COLO668 (cell line): ENCODE results near the gene ARMC5.
"Not testable (repeated sequence)": the region's sequence is repeated elsewhere in the genome, so short reads cannot be mapped to it uniquely, and the experiment has no call there.

Experiments
- DNase-seq: peaks from one replicate; lab custom pipeline; 2025; ENCODE audit not compliant: unreplicated experiment; lab: John Stamatoyannopoulos, UW

ARMC5 gene

DNA sequence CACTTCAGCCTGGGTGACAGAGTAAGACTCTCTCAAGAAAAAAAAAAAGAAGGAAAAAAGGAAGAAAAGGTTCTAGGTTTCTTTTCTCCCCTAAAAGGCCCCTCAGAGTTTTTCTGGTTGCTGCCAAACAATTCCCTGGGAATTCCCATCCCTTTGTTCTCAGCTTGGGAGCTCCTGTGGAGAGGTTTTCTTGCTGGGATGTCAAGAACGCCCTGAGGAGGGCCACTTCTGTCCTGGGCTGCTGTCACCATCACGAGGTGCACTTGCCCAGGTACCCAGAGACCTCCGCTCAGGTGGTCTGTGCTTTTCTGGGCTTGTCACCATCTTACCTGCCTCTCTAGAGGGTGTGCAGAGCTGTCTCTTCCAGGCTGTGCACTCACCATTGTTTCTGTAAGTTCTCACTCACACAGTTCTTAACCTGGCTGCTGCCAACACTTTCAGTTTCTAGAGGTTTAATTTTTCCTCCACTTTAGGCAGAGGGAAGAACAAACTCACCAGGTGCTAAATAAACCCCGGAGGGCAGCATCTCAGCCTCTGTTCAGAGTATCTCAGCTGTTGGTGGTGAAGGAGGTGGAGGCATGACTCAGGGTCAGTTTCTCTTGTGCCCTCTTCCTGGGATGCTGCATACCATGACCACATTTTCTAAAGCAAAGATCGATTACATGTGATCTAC lies 28.8 kb upstream of the ARMC5 start:
- no peak for DNase-seq

DNA sequence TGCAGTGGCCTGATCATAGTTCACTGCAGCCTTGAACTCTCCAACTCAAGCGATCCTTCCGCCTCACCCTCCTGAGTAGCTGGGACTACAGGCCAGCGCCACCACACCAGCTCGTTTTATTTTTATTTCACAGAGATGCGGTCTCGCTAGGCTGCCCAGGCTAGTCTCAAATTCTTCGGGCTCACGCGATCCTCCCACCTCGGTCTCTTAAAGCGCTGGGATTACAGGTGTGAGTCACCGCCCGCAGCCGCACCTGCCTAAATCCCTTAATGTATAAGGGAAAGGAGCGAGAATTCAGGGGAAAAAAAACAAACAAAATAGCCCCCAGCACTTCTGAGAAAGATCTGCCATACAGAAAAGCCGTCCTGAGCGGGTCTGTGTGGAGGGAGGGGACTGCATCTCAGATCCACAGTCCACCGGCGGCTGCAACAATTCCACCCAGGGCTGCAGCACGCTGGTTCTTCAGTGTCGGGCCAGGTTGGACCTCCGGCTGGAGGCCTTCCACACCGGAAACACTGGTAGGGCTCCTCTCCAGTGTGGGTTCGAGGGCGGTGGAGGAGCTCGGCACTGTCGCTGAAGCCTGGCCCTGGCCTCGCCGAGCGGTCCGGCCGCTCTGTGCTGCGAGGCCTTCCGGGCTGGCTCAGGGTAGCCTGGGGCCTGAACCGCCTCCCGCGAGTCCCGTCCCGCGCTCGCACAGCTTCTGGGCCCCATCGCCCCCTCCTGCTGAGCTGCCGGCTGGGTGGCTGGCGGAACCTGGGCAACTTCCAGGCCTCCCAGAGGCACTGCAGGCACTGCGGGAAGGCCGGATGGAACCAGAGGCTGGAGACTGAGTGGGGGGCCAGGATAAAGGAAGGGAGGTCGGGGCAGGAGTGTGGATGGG lies 23.7 kb upstream of the ARMC5 start:
- peak; percentile 25 for DNase-seq

DNA sequence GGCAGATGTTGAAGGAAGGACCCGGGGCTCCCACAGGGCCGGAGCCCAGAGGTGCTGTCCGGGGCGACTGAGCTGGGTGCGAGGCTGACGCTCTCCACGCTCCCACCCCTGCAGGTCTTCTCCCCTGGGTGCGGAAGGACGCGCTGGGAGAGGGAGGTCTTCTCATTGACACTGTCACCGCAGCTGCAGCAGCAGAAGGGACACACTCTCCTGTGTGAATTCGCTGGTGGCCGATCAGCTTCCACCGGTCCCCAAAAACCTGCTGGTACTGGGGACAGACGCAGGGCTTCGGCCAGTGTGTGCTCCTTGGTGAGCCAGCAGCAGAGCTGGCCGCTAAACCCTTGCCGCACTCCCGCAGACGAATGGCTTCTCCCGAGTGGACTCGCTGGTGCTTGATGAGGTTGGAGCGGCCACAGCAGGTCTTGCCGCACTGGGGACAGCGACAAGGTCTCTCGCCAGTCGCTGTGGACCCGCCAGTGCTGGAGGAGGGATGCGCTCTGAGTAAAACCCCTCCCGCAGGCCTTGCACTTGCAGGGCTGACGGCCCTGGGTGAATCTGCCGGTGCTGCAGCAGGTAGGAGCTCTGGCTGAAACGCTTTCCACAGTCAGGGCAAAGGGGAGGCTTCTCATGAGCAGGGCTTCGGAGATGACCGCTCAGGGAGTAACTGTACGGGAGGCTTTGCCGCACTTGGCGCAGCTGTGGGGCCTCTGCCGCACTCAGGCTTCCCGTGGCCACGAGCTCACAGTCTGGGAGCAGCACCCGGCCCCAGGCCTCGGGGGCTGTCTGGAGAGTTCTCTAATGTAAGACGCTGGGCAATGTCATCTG lies 22.9 kb upstream of the ARMC5 start:
- DNase-seq = no peak

DNA sequence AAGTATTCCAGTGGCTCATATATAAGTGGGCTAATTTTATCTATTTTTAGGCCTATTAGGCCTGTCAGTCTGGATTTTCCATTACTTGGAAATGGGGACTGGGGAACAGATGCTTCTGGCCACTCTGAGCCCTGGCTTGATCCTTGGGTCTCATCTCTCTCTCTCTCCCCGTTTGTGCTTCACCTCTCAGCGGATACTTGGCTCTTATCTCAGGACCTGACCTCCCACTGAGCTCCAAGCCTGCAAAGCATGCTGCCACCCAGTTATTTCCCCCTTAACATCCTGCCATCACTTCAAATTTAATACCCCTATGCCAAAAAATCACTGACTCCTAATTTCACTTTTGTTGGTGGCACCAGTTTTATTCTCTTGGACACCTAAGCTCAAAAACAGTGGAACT lies 20.9 kb upstream of the ARMC5 start:
- DNase-seq = no peak

- DNase-seq = not testable (repeated sequence)
Measured at GRCh38 chr16:31439023-31439422, 20.3 kb upstream of the ARMC5 start.

GRCh38 chr16:31439519-31439918 lies 19.8 kb upstream of the ARMC5 start:
- DNase-seq = no peak

DNA sequence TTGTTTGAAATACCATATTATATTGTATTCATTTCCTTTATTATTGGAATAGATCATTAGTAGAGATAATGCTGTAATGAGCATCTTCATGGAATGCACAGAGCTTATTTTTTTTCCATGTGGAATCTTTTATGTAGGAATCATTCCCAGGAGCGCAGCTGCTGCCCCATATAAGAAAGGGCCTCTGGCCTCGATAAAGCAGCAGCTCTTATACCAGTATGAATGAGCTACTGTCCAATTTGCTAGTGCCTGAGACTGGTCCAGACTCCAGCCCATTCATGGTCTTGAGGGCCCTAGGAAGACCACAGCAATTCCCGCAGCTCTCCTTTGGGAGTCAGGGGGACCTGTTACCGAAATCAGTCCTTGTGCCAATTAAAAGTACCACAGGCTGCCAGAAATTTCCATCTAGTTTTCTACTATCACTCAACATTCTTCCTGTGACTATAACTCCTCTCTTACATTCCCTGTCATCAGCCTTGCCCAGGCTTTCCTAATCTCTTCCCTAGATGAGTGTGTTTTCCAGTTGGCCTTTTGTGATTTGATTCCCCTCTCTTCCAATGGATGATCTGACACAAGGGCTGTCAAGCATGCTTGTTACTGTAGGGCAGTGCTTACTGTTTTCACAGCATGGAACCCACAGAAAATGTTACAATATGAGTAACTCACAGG lies 18.7 kb upstream of the ARMC5 start:
- no peak for DNase-seq

- DNase-seq = no peak
Measured at GRCh38 chr16:31441956-31442355, 17.3 kb upstream of the ARMC5 start.

GRCh38 chr16:31445931-31446330 lies 13.4 kb upstream of the ARMC5 start:
- DNase-seq = not testable (repeated sequence)

DNA sequence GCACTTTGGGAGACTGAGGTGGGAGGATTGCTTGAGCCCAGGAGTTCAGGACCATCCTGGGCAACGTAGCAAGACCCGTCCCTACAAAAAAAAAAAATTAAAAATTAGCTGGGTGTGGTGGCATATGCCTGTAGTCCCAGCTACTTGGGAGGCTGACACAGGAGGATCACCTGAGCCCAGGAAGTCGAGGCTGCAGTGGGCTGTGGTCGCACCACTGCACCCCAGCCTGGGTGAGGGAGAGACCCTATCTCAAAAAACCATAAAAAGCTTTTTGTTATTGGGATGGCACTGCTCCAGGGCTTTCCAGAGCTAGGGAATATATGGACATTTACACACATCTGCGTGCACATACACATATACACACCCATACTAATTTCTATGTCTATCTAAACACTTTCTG lies 8.1 kb upstream of the ARMC5 start:
- no peak for DNase-seq

DNA sequence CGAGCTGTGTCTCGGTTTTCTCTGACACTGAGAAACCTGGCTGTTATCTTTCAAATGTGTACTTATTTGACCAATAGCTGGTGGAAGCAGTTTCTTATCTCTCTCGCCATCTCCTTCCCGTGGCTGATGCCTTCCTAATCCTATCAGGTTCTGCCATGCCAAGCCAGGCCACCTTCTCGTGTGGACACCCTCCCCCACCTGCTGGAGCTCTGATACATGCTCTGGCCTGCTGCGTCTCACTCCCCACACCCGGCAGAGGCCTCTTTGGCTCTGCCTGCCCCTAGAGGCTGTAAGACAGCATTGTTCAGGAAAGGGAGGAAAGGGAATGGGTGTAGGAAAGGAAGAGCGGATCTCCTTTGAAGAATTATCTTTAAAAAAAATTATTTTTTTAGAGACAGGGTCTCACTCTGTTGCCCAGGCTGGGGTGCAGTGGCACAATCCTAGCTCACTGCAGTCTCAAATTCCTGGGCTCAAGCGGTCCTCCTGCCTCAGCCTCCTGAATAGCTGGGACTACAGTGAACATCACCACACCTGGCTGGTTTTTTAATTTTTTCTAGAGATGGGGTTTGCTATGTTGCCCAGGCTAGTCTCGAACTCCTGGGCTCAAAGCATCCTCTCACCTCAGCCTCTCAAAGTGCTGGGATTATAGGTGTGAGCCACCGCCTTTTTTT lies 7.5 kb upstream of the ARMC5 start:
- peak; percentile 32 for DNase-seq

DNA sequence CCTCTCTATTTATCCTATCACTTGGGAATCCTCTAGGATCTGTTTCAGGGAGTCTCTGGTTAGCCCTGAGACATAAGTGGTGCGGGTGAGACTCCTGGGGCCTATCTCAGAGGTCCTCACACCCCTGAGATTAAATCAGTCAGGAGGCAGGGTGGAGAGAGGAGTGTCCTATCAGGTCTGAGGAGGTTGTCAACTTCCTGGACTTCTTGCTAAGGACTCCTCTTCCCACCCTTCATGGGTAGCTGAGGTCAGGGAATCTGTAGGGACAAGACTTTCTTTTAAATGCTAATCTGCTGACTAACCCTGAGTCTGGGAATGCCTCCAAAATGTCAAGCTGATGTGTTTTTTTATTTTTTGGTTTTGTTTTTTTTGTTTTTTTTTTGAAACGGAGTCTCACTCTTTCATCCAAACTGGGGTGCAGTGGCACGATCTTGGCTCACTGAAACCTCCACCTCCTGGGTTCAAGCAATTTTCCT lies 6.6 kb upstream of the ARMC5 start:
- DNase-seq = no peak

GRCh38 chr16:31453255-31454204 lies 5.8 kb upstream of the ARMC5 start:
- no peak for DNase-seq

- DNase-seq = peak; percentile 5
Measured at GRCh38 chr16:31455601-31456314, 3.5 kb upstream of the ARMC5 start.

GRCh38 chr16:31456988-31457360 lies 2.3 kb upstream of the ARMC5 start:
- no peak for DNase-seq

DNA sequence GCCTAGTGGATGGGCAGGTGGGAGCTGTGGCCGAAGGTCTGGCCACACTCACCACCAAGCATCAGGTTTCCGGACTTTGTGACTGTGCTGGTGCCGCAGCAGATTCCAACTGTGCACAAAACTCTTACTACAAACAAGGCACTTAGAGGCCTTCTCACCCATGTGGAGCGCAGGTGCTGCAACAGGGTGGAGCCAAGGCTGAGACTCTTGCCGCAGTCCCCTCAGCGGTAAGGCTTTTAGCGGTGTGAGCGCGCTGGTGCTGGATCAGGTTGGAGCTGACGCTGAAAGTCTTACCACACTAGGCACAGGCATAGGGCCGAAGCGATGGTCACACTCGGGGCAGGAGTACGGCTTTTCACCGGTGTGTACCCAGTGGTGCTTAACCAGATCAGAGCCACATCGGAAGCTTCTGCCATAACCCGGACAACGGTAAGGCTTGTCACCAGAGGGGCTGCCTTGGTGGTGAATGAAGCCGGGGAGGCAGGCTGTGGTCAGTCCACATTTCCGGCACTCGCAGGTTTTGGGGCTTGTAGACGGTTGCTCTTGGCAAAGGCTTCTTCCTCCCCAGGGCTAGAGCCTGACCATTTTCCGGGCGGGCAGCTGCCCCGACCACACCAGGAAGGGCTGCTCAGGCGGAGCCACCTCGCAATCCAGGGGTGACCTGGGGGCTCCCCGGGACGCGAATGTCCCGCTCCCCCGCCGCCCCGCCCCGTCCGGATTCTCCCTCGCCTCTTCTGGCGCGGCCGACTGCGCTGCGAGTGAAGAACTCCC lies 1.0 kb upstream of the ARMC5 start:
- peak; percentile 85 for DNase-seq

DNA sequence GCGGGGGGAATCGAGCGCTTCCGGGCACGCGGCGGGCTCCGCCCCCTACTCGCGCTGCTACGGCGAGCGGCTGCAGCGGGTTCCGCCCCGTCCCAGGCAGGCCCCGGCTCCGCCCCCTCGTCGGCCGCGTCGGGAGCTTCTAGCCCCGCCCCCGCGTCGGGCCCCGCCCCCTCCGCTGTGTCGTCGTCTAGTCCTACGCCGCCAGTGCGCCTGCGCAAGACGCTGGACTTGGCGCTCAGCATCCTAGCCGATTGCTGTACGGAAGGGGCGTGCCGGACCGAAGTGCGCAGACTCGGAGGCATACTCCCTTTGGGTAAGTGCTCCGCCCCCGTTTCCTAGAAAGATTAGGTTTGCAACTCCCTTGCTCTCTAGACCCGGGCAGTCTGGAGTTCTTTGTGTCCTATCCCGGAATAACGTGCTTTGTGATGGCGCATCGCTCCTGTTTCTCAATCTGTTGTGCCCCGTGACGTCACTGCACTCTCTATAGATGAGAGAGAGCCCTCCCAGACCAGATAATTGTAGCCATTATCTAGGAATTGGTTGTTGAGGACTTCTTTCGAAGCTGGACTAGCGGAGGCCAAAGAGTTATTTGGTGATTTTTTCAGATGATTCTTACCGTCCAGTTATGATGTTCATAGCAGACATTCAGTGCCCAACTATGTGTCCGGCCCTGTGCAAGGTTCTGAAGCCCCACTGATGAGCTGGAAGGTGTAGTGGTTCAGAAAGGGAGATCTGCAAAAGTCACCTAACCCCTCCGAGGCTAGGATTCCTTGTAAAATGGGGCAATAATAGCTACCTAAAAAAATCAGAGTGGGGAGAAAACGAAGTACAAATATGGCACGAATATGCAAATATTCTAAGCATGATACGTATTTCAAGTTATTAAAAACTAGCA lies 633 bp downstream of the ARMC5 start:
- DNase-seq = peak; percentile 99
